ENCODE data around the gene ADH5. TPM values are rescaled to one million over a fixed set of nuclear protein-coding genes. Genes with fewer than 3 reads are reported as not detected.

The ADH5 gene
- total and polyA plus RNA-seq, 2 experiments from 2014 or later = 208 to 243 TPM

GRCh38 chr4:99078336-99078735 lies 10.3 kb downstream of the ADH5 start:
- no peak for DNase-seq
- Histone ChIP-seq H3K27me3 (replicated peaks; ENCODE audit: insufficient read depth) (no peaks in the 10 kb centered on the region), H3F3A (ENCODE audit: insufficient read depth) (peaks cover 15% of the 10 kb centered on the region; the same call in 1 of the 2 replicates), H3K36me3 (ENCODE audit: low read depth) (peaks cover 88% of the 10 kb centered on the region), H3K9ac (no peak overlapping the region), H4K20me1 (ENCODE audit: insufficient read depth) (no peaks in the 10 kb centered on the region), H3K9me3 (ENCODE audit: low read depth) (no peaks in the 10 kb centered on the region), H2AFZ (no peak overlapping the region), H3K4me2 (ENCODE audit: unreplicated experiment) (no peak overlapping the region), H3K9me2 (ENCODE audit: insufficient read depth) (no peaks in the 10 kb centered on the region), H3K79me2 (ENCODE audit: insufficient read depth) (peaks cover 78% of the 10 kb centered on the region), H3K4me1 (ENCODE audit: insufficient read depth) (no peaks in the 10 kb centered on the region), H3K27ac (no peak overlapping the region), H3K4me3 (no peak overlapping the region)
- 90 to 95% methylated on average over 5 of the region's 5 CpGs for WGBS, 2 experiments (ENCODE audit: low coverage in 1 of 2, low lambda C conversion rate in 2 of 2, missing lambda C conversion rate in 2 of 2)
- in situ Hi-C loops (cut with MboI) = no loop called here
- TF ChIP-seq EZH2 (IDR thresholded peaks at IDR 0.05; ENCODE audit: insufficient read depth, poor library complexity, severe bottlenecking) (no peak), EZH2phosphoT487 (IDR thresholded peaks at IDR 0.05; ENCODE audit: insufficient read depth, low read depth) (no peak)

GRCh38 chr4:99077177-99077576 lies 11.4 kb downstream of the ADH5 start:
- no peak for DNase-seq
- no peaks in the 10 kb centered on the region for H4K20me1 ChIP-seq (ENCODE audit: insufficient read depth)
- H3K27me3 ChIP-seq (replicated peaks; ENCODE audit: insufficient read depth) = no peaks in the 10 kb centered on the region
- in situ Hi-C loops (cut with MboI) = no loop called here
- H3K27ac ChIP-seq = no peak overlapping the region
- no peak for TF ChIP-seq EZH2 (IDR thresholded peaks at IDR 0.05; ENCODE audit: insufficient read depth, poor library complexity, severe bottlenecking)
- TF ChIP-seq EZH2phosphoT487 (IDR thresholded peaks at IDR 0.05; ENCODE audit: insufficient read depth, low read depth) = no peak
- H3K9me2 ChIP-seq (ENCODE audit: insufficient read depth) = no peaks in the 10 kb centered on the region
- peaks cover 67% of the 10 kb centered on the region for H3K79me2 ChIP-seq (ENCODE audit: insufficient read depth)
- no peak overlapping the region for H3K9ac ChIP-seq
- H3K4me2 ChIP-seq (ENCODE audit: unreplicated experiment) = no peak overlapping the region
- H3K36me3 ChIP-seq (ENCODE audit: low read depth) = peaks cover 88% of the 10 kb centered on the region
- peaks cover 19% of the 10 kb centered on the region for H3F3A ChIP-seq (ENCODE audit: insufficient read depth)
- no peaks in the 10 kb centered on the region for H3K9me3 ChIP-seq (ENCODE audit: low read depth)
- no peak overlapping the region for H3K4me3 ChIP-seq
- 92 to 99% methylated on average over 4 of the region's 4 CpGs for WGBS, 2 experiments (ENCODE audit: low coverage in 1 of 2, low lambda C conversion rate in 2 of 2, missing lambda C conversion rate in 2 of 2)
- H3K4me1 ChIP-seq (ENCODE audit: insufficient read depth) = no peaks in the 10 kb centered on the region
- H2AFZ ChIP-seq = no peak overlapping the region

- no peaks in the 10 kb centered on the region for H3K9me3 ChIP-seq (ENCODE audit: low read depth)
- no peaks in the 10 kb centered on the region for H3K27me3 ChIP-seq (replicated peaks; ENCODE audit: insufficient read depth)
- H3K9ac ChIP-seq = no peak overlapping the region
- in situ Hi-C loops (cut with MboI) = no loop called here
- peaks cover 88% of the 10 kb centered on the region for H3K36me3 ChIP-seq (ENCODE audit: low read depth)
- H3K4me3 ChIP-seq = no peak overlapping the region
- peaks cover 25% of the 10 kb centered on the region for H3F3A ChIP-seq (ENCODE audit: insufficient read depth)
- H3K4me2 ChIP-seq (ENCODE audit: unreplicated experiment) = no peak overlapping the region
- no peak for TF ChIP-seq EZH2phosphoT487 (IDR thresholded peaks at IDR 0.05; ENCODE audit: insufficient read depth, low read depth)
- no peak for TF ChIP-seq EZH2 (IDR thresholded peaks at IDR 0.05; ENCODE audit: insufficient read depth, poor library complexity, severe bottlenecking)
- no peak overlapping the region for H2AFZ ChIP-seq
- no peak for DNase-seq
- H3K9me2 ChIP-seq (ENCODE audit: insufficient read depth) = no peaks in the 10 kb centered on the region
- peaks cover 59% of the 10 kb centered on the region for H3K79me2 ChIP-seq (ENCODE audit: insufficient read depth)
- H3K27ac ChIP-seq = no peak overlapping the region
- H4K20me1 ChIP-seq (ENCODE audit: insufficient read depth) = no peaks in the 10 kb centered on the region
- 75% methylated on average over 5 of the region's 5 CpGs for WGBS, 2 experiments (ENCODE audit: low coverage in 1 of 2, low lambda C conversion rate in 2 of 2, missing lambda C conversion rate in 2 of 2)
- no peaks in the 10 kb centered on the region for H3K4me1 ChIP-seq (ENCODE audit: insufficient read depth)
Observed at GRCh38 chr4:99076292-99076976, 12.2 kb downstream of the ADH5 start.

GRCh38 chr4:99074816-99075215 lies 13.8 kb downstream of the ADH5 start:
- H2AFZ ChIP-seq = no peak overlapping the region
- H3K9ac ChIP-seq = no peak overlapping the region
- 93 to 98% methylated on average over 7 of the region's 7 CpGs for WGBS, 2 experiments (ENCODE audit: low coverage in 1 of 2, low lambda C conversion rate in 2 of 2, missing lambda C conversion rate in 2 of 2)
- no peaks in the 10 kb centered on the region for H3K27me3 ChIP-seq (replicated peaks; ENCODE audit: insufficient read depth)
- peaks cover 46% of the 10 kb centered on the region for H3K79me2 ChIP-seq (ENCODE audit: insufficient read depth)
- in situ Hi-C loops (cut with MboI) = no loop called here
- H3K36me3 ChIP-seq (ENCODE audit: low read depth) = peaks cover 87% of the 10 kb centered on the region
- H3K9me2 ChIP-seq (ENCODE audit: insufficient read depth) = no peaks in the 10 kb centered on the region
- no peaks in the 10 kb centered on the region for H4K20me1 ChIP-seq (ENCODE audit: insufficient read depth)
- no peaks in the 10 kb centered on the region for H3K9me3 ChIP-seq (ENCODE audit: low read depth)
- H3K4me3 ChIP-seq = no peak overlapping the region
- H3K4me1 ChIP-seq (ENCODE audit: insufficient read depth) = no peaks in the 10 kb centered on the region
- TF ChIP-seq EZH2 (IDR thresholded peaks at IDR 0.05; ENCODE audit: insufficient read depth, poor library complexity, severe bottlenecking) (no peak), EZH2phosphoT487 (IDR thresholded peaks at IDR 0.05; ENCODE audit: insufficient read depth, low read depth) (no peak)
- H3K27ac ChIP-seq = no peak overlapping the region
- no peak for DNase-seq
- no peak overlapping the region for H3K4me2 ChIP-seq (ENCODE audit: unreplicated experiment)
- peaks cover 42% of the 10 kb centered on the region for H3F3A ChIP-seq (ENCODE audit: insufficient read depth)

Data from GM23248 (cell line).